GM12873 (cell line): ENCODE measurements around the gene TSTD1.

Source experiments
- TF ChIP-seq, protein P1 (sequence below): IDR thresholded peaks from 2 replicates; pipeline ENCODE4 v1.5.1; 2012; ENCODE audit warnings: low read depth, mild to moderate bottlenecking, moderate library complexity, low read length, control low read depth; ENCODE audit not compliant: insufficient read depth; ENCODE audit errors: missing control alignments

TSTD1 gene

DNA sequence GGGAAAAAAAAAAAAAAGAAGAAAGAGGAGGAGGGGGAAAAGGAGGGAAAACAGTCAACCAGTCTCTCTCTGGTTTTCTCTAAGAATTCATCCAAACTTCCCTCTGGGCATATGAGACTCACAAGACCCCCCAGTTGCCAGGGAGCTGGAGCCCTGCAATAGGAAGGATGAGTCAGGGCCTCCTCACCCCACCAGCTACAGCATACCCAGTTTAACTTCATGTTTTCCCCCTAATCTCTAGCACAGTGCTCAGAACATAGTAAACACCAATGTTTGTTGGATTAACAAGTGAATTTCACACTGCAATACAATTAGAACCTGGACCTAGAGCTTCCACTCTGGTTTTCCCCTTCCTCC is 25.7 kb downstream of the TSTD1 start:
- TF ChIP-seq, protein P1, sequence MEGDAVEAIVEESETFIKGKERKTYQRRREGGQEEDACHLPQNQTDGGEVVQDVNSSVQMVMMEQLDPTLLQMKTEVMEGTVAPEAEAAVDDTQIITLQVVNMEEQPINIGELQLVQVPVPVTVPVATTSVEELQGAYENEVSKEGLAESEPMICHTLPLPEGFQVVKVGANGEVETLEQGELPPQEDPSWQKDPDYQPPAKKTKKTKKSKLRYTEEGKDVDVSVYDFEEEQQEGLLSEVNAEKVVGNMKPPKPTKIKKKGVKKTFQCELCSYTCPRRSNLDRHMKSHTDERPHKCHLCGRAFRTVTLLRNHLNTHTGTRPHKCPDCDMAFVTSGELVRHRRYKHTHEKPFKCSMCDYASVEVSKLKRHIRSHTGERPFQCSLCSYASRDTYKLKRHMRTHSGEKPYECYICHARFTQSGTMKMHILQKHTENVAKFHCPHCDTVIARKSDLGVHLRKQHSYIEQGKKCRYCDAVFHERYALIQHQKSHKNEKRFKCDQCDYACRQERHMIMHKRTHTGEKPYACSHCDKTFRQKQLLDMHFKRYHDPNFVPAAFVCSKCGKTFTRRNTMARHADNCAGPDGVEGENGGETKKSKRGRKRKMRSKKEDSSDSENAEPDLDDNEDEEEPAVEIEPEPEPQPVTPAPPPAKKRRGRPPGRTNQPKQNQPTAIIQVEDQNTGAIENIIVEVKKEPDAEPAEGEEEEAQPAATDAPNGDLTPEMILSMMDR, result no peak

DNA sequence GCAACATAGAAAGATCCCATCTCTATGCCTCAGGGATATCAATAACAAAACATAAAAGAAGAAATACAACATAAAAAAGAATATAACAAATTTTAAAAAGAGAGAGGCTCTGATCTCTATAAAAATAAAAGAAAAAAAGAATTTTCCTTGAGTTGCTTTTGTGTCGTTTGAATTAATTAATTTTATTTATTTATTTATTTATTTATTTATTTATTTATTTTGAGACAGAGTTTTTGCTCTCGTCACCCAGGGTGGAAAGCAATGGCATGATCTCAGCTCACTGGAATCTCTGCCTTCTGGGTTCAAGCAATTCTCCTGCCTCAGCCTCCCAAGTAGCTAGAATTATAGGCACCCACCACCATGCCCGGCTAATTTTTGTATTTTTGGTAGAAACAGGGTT is 26.3 kb downstream of the TSTD1 start:
- TF ChIP-seq, protein P1, result no peak

DNA sequence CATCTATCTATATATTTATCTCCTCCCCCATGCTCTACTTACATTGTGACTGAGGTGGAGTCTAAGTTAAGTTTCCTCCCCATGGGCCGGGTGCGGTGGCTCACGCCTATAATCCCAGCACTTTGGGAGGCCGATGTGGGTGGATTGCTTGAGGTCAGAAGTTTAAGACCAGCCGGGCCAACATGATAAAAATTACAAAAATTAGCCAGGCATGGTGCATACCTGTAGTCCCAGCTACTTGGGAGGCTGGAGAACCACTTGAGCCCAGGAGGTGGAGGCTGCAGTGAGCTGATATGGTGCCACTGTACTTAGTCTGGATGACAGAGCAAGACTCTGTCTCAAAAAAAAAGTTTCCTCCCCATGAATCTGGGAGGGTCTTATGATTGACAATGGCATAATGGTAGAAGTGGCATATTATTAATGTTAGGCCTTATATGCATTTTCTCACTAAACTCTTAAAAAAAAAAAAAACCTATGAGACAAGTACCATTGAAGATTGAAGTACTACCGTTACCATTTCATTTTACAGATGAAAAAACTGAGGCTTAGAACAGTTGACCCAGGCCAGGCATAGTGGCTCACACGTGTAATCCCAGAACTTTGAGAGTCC is 29.1 kb downstream of the TSTD1 start:
- TF ChIP-seq, protein P1, result no peak

DNA sequence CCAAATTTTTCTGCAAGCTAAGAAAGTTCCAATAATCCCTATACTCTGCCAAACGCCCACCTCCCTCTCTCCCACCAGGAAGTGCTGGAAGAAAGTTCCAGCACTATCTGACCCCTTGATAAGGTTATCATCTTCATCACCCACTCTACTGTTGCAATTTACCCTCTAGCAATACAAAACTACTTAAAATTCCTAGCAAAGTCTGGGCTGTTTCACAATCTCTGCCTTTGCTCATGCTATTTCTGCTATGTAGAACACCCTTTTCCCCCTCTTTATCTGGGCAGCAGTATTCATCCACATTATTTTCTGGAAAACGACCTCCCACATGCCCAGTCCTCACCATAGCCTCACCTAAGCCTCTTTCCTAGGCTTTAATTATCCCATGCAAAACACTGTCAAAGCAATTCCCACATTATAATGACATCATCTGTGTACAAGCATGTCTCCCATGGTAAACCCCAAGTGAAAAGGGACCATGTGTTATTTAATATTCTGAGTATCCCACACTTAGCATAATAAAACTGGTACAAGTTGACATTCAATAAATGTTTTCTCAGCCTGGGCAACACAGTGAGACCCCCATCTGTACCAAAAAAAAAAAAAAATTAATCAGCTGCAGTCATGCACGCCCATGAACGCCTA is 29.8 kb downstream of the TSTD1 start:
- TF ChIP-seq, protein P1, result no peak

DNA sequence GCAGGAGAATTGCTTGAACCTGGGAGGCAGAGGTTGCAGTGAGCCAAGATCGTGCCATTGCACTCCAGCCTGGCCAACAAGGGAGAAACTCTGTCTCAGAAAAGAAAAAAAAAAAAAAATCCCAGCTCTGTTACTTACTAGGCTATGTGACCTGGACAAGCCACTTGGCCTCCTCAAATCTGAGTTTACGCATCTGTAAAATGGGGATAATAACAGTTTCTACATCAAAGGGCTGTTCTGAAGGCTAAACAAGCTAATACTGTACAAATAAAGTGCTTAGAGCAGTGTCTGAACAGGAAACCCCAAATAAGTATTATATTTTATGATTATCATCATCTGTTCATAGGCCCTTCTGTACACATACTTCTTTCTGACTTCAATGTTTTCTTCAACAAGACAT is 31.4 kb downstream of the TSTD1 start:
- TF ChIP-seq, protein P1, result no peak

DNA sequence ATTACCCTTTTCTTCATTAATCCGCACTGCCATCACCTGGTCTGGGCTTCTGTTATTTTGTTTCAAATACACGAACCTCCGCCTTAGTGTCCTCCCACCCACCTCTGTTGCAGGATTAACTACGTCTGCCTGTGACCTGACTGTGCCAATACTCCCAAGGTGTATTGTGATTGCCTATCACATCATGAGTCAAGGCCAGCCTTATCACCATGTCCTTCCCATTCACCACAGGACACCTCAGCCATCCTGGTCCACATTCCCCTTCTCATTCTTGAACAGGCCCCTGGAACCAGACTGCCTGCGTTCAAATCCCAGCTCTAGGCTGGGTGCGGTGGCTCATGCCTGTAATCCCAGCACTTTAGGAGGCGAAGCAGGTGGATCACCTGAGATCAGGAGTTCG is 32.2 kb downstream of the TSTD1 start:
- TF ChIP-seq, protein P1, result no peak

DNA sequence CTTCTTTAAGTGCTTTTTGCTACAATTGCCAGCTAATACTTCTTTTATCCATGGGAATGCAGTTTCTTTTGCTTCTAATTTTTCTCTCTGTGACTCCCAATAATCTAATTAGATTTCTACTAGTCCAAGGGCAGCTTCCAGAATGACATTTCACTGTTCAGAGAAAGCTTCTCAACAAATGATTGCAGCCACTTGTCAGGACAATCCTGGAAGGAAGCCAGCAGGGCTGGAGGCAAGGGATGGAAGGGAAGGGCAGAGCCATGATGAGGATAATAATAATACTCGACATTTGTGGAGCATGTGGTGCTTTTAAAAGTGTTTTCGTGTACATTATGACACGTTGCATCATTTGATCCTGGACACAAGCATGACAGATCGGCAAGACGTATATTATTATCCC is 37.2 kb downstream of the TSTD1 start:
- TF ChIP-seq, protein P1, result no peak
